Activated CD8-positive, alpha-beta T cell treated with anti-CD3 and anti-CD28 coated beads for 36 hours (primary cell): ENCODE results near the gene RPS19BP1. TPM values are rescaled to one million over a fixed set of nuclear protein-coding genes. Genes with fewer than 3 reads are reported as not detected.
A peak's percentile ranks its signal among the peaks of the same experiment; 100 is the strongest.

Experiments used
- ATAC-seq: fragments of 200-7000 bp; cut with Tn5 transposase; one replicate; pipeline ENCODE4 v1.10.0; 2021; ENCODE audit warnings: mild to moderate bottlenecking, moderate library complexity
- CTCF ChIA-PET: fragments of 350-600 bp; sonication (Branson Sonifier 250); formaldehyde crosslinking; loops from one replicate; lab custom pipeline; 2021; ENCODE audit warnings: antibody characterized with exemption; lab: Charles Lee
- POLR2A ChIA-PET: fragments of 350-600 bp; sonication (Branson Sonifier 250); formaldehyde crosslinking; loops from one replicate; lab custom pipeline; 2021; ENCODE audit warnings: antibody characterized with exemption; lab: Charles Lee
- DNase-seq: peaks from one replicate; pipeline ENCODE4 v3.0.0-alpha.2; 2020
- H3K27ac Mint-ChIP-seq: one replicate; pipeline ENCODE4 v1.8.0; 2021; ENCODE audit warnings: mild to moderate bottlenecking, mixed read lengths
- H3K27me3 Mint-ChIP-seq: one replicate; pipeline ENCODE4 v1.8.0; 2021; ENCODE audit warnings: mixed read lengths
- H3K36me3 Mint-ChIP-seq: one replicate; pipeline ENCODE4 v1.8.0; 2021; ENCODE audit warnings: low read depth, mixed read lengths
- H3K4me1 Mint-ChIP-seq: one replicate; pipeline ENCODE4 v1.8.0; 2021; ENCODE audit warnings: low read depth, mixed read lengths
- H3K4me3 Mint-ChIP-seq: one replicate; pipeline ENCODE4 v1.8.0; 2021; ENCODE audit warnings: mild to moderate bottlenecking, moderate library complexity, mixed read lengths
- H3K9me3 Mint-ChIP-seq: one replicate; pipeline ENCODE4 v1.8.0; 2021; ENCODE audit warnings: mixed read lengths
- CTCF ChIP-seq: fragments of 200-600 bp; IDR thresholded peaks from one replicate; pipeline ENCODE4 v1.8.0; 2022; ENCODE audit warnings: antibody characterized with exemption, mild to moderate bottlenecking
- intact Hi-C: fragments of 100-400 bp; cut with micrococcal nuclease; formaldehyde crosslinking; loops from one replicate; pipeline ENCODE4 v1.10.0; 2022
- total RNA-seq, 2 experiments: library from RNA; stranded (reverse); gene quantifications; one replicate each; pipeline ENCODE4 v1.2.3, GENCODE V29; 2021

RPS19BP1 gene
- total RNA-seq, 2 experiments from 2014 or later, result 68.5 to 71.7 TPM

- Mint-ChIP-seq H3K9me3 (no peaks in the 10 kb centered on the region), H3K27ac (peak overlapping the region; percentile 93), H3K27me3 (no peaks in the 10 kb centered on the region), H3K36me3 (peaks cover 35% of the 10 kb centered on the region), H3K4me3 (peak overlapping the region; percentile 80), H3K4me1 (peaks cover 29% of the 10 kb centered on the region)
- POLR2A ChIA-PET, result interaction anchor here (0.6 to 4.4 kb wide), 11 partner anchors 9 to 66 kb away, joined by 3 to 48 read pairs (median 7); partner anchors contain the start of gene ATF4
- CTCF ChIA-PET, result interaction anchor here (0.9 to 17.7 kb wide), 9 partner anchors 8 to 187 kb away, joined by 3 to 323 read pairs (median 4); partner anchors contain the start of gene RPS19BP1
- DNase-seq (no peak), ATAC-seq (no peak)
- intact Hi-C loops, result no loop called here
- TF ChIP-seq CTCF, result no peak
Measured at GRCh38 chr22:39501644-39502108, 30.9 kb downstream of the RPS19BP1 start.

DNA sequence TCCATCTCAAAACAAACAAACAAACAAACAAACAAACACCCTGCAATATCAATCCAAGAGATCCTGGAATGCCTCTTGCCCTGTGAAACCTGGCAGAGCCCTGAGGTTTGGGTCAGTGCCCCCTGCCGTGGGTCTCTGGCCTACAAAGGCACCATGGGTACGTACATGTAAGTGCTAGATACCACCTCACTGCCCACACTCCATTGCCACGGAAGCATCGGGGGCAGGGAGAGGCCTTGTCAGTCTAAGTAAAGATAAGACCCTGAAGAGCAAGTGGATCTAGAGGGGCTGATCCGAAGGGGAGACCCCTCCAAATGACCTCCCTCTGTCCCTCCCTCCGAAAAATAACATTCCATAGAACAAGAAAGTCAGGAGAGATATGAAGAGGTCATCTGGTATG lies 32.4 kb downstream of the RPS19BP1 start:
- peaks cover 21% of the 10 kb centered on the region for H3K36me3 Mint-ChIP-seq
- H3K27me3 Mint-ChIP-seq, result no peaks in the 10 kb centered on the region
- intact Hi-C loops, result no loop called here
- no peak for DNase-seq
- ChIA-PET POLR2A (no interaction called here), CTCF (interaction anchor here (5.8 to 17.7 kb wide), 2 partner anchors 15 to 27 kb away, joined by 69 to 323 read pairs; partner anchors contain the start of gene RPS19BP1)
- no peak for ATAC-seq
- H3K27ac Mint-ChIP-seq, result no peak overlapping the region
- no peak overlapping the region for H3K4me3 Mint-ChIP-seq
- H3K4me1 Mint-ChIP-seq, result peaks cover 19% of the 10 kb centered on the region
- H3K9me3 Mint-ChIP-seq, result no peaks in the 10 kb centered on the region
- TF ChIP-seq CTCF, result no peak

GRCh38 chr22:39498802-39499201 lies 33.7 kb downstream of the RPS19BP1 start:
- no peak for DNase-seq
- no peak for ATAC-seq

DNA sequence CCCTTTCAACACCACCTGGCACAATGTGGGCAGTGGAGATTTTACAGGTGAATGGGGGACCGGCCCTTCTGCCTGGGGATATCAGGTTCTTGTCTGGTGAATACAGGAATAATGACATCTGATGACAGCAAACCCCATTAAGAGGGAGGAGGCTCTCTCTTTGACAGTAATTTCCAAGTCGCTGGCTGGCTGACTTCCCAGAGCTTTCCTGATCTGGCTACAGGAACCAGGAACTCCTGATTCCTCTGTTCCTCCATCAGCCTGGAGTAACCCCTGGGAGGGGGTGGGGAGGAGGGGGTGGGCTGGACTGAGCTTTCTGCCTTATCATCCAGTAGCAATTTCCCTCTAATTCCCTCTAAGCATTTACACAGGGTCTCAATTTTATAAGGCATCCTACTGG lies 34.2 kb downstream of the RPS19BP1 start:
- DNase-seq (no peak), ATAC-seq (no peak)
- ChIA-PET POLR2A (interaction anchor here (1.8 to 3.0 kb wide), 3 partner anchors 12 to 25 kb away, joined by 4 to 14 read pairs (median 7); partner anchors contain the start of gene ATF4), CTCF (interaction anchor here (0.8 to 17.7 kb wide), 6 partner anchors 10 to 155 kb away, joined by 3 to 323 read pairs (median 5); partner anchors contain the start of gene RPS19BP1)
- Mint-ChIP-seq H3K36me3 (peaks cover 8% of the 10 kb centered on the region), H3K4me1 (peaks cover 5% of the 10 kb centered on the region), H3K27me3 (no peaks in the 10 kb centered on the region), H3K9me3 (no peaks in the 10 kb centered on the region), H3K4me3 (no peak overlapping the region), H3K27ac (no peak overlapping the region)
- intact Hi-C loops, result loop anchor here (5.0 kb wide), 1 partner anchor 34 kb away; the partner anchor contains the start of gene RPS19BP1
- no peak for TF ChIP-seq CTCF

More at GRCh38 chr22:39498802-39499201, 33.7 kb downstream of the RPS19BP1 start:
- TF ChIP-seq CTCF, result no peak
- ChIA-PET CTCF (interaction anchor here (0.8 to 17.7 kb wide), 4 partner anchors 16 to 155 kb away, joined by 3 to 323 read pairs (median 5); partner anchors contain the start of gene RPS19BP1), POLR2A (interaction anchor here (2.2 to 3.0 kb wide), 2 partner anchors 21 to 25 kb away, joined by 7 to 14 read pairs; partner anchors contain the start of gene ATF4)
- no peak overlapping the region for H3K4me3 Mint-ChIP-seq
- H3K9me3 Mint-ChIP-seq, result no peaks in the 10 kb centered on the region
- no peak overlapping the region for H3K27ac Mint-ChIP-seq
- H3K4me1 Mint-ChIP-seq, result peaks cover 10% of the 10 kb centered on the region
- intact Hi-C loops, result loop anchor here (5.0 kb wide), 1 partner anchor 33 kb away; the partner anchor contains the start of gene RPS19BP1
- no peaks in the 10 kb centered on the region for H3K27me3 Mint-ChIP-seq
- peaks cover 12% of the 10 kb centered on the region for H3K36me3 Mint-ChIP-seq

DNA sequence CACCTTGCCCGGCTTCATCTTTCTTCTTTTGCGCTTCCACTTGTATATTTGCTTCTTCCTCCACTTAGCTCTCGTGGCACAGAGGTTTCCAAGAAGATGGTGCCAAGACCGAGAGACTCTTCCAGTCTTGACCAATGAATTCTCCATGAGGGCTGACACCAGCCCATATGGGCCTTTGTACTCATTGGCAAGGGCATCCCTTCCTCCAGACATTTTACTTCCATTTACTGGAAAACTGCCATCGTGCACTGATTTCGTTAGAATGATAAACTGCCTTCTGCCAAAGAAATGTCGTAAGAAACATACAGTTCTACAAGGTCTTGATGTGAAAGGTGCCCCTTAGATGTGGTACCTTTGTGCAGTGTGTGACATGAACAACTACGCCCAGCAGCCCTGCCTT lies 35.1 kb downstream of the RPS19BP1 start:
- ChIA-PET CTCF (interaction anchor here (0.8 to 17.7 kb wide), 11 partner anchors 11 to 438 kb away, joined by 3 to 323 read pairs (median 11); partner anchors contain the start of genes ATF4 and RPS19BP1), POLR2A (interaction anchor here (0.9 to 3.0 kb wide), 6 partner anchors 13 to 180 kb away, joined by 3 to 14 read pairs (median 9); partner anchors contain the start of gene ATF4)
- no peaks in the 10 kb centered on the region for H3K9me3 Mint-ChIP-seq
- no peaks in the 10 kb centered on the region for H3K27me3 Mint-ChIP-seq
- H3K36me3 Mint-ChIP-seq, result peaks cover 2% of the 10 kb centered on the region
- no peak for TF ChIP-seq CTCF
- peaks cover 3% of the 10 kb centered on the region for H3K4me1 Mint-ChIP-seq
- intact Hi-C loops, result loop anchor here (5.0 kb wide), 1 partner anchor 35 kb away; the partner anchor contains the start of gene RPS19BP1
- no peak for ATAC-seq
- no peak overlapping the region for H3K27ac Mint-ChIP-seq
- H3K4me3 Mint-ChIP-seq, result no peak overlapping the region
- DNase-seq, result no peak
